NT2/D1 (cell line): ENCODE measurements around the gene VMP1.

Experiments
- SUZ12 ChIP-seq: IDR thresholded peaks from 2 replicates; pipeline ENCODE4 v1.6.1; 2011; ENCODE audit not compliant: insufficient read length, insufficient read depth; ENCODE audit errors: extremely low read depth
- YY1 ChIP-seq: IDR thresholded peaks from 2 replicates; pipeline ENCODE4 v1.6.1; 2011; ENCODE audit not compliant: insufficient read length, insufficient read depth
- ZNF274 ChIP-seq: IDR thresholded peaks from 2 replicates; pipeline ENCODE4 v1.6.1; 2011; ENCODE audit warnings: mild to moderate bottlenecking, low read depth, low read length

DNA sequence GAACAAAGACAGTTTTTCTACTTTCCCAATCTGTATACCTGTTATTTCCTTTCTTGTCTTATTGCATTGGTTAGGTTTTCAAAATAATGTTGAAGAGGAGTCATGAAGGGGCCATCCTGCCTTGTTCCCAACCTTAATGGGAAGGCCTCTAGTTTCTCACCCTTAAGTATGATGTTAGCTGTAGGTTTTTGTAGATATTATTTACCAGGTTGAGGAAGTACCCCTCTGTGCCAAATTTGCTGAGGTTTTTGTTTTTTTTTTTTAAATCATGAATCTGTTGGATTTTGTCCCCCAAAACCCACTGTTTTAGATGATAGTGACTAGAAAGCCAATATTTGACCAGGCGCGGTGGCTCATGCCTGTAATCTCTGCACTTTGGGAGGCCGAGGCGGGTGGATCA lies 36.4 kb downstream of the VMP1 start:
- TF ChIP-seq YY1 (no peak), SUZ12 (no peak), ZNF274 (no peak)
